Measurements from ENCODE around the gene ARRB1. TPM values are rescaled to one million over a fixed set of nuclear protein-coding genes. Genes with fewer than 3 reads are reported as not detected.

Gene ARRB1
- total RNA-seq, 4 donors from 2014 or later, result 34.7 to 75.0 (median 58.1) TPM

GRCh38 chr11:75214411-75214821 is 137.0 kb downstream of the ARRB1 start:
- peak; percentile 96 for DNase-seq (ENCODE audit: low spot score)
- TF ChIP-seq CTCF (IDR thresholded peaks at IDR 0.05), result no peak
- ATAC-seq (ENCODE audit: low FRiP score), result peak; percentile 62

Small RNA genes lying within 50 kb of the gene (small RNA-seq; reads per million reads assigned to genes)
- gene MIR326 (1.7 reads per million, percentile 27 among the genes with 10 or more reads in this experiment), gene SNORD15A (not detected)

Other genes with a start within 250 kb of the ARRB1 start
- gene SLCO2B1, start 200.6 kb downstream of the ARRB1 start, total RNA-seq, result 100 to 1,000 TPM in 2 of 4 donors, 10 to 100 TPM in 2; 51.5 to 151 (median 106) TPM
- under 1 TPM in 2 of 4 donors, not detected in 2; 0.19 to 0.48 TPM for gene TPBGL, start 110.9 kb downstream of the ARRB1 start, total RNA-seq
- 1,000 to 10,000 TPM in 3 of 4 donors, 100 to 1,000 TPM in 1; 876 to 1,394 (median 1,127) TPM for gene RPS3, start 47.9 kb upstream of the ARRB1 start, total RNA-seq
- gene KLHL35, start 81.5 kb upstream of the ARRB1 start, total RNA-seq, result 1 to 10 TPM in 3 of 4 donors, not detected in 1; 1.3 to 2.4 (median 1.8) TPM
- gene GDPD5, start 174.3 kb upstream of the ARRB1 start, total RNA-seq, result 10 to 100 TPM; 23.6 to 34.7 (median 31.7) TPM
- gene SERPINH1, start 210.6 kb upstream of the ARRB1 start, total RNA-seq, result 100 to 1,000 TPM; 307 to 804 (median 482) TPM

Data from omental fat pad (tissue), 4 donors.